ENCODE data around the gene FLT4.

The FLT4 gene

GRCh38 chr5:180606215-180606785 lies 43.1 kb downstream of the FLT4 start:
- Mint-ChIP-seq H3K9me3 (no peaks in the 10 kb centered on the region), H3K4me3 (no peak overlapping the region), H3K27ac (no peak overlapping the region), H3K4me1 (no peaks in the 10 kb centered on the region), H3K27me3 (ENCODE audit: low read depth) (peaks cover 8% of the 10 kb centered on the region), H3K36me3 (ENCODE audit: low read depth) (no peaks in the 10 kb centered on the region)
- TF ChIP-seq CTCF (IDR thresholded peaks at IDR 0.05; ENCODE audit: unreplicated experiment in 3 of 3), result no peak

DNA sequence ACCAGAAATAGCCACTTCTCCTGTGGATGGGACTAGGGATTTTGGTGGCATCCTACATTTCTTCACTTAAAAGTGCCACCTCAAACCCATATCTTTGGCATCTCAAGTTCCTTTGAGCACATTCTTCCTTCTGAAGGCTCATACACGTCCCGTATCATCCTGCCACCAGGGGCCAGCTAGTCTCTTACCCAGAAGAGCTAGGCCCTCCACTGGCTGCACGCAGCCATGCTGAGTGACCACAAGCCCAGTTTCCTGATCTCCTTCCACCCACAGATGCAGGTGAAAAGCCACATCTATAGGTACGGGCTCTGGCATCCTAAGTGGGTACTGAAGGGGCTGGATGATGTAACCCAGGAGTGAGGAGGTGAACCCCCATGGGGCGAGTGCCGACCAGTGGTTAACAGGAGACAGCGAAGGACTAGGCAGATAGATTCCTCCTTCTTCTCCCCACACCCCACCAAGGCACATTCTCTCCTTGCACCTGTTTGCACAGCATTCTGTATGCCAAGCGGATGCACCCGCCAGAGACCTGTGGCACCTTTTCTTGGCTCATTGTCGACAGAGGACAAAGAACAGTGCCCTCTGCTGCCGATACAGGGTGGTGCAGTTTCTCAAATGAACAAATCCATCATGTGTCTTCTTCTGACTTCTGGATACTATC lies 43.7 kb downstream of the FLT4 start:
- no peaks in the 10 kb centered on the region for H3K9me3 Mint-ChIP-seq
- H3K4me3 Mint-ChIP-seq, result no peak overlapping the region
- H3K36me3 Mint-ChIP-seq (ENCODE audit: low read depth), result no peaks in the 10 kb centered on the region
- peaks cover 8% of the 10 kb centered on the region for H3K27me3 Mint-ChIP-seq (ENCODE audit: low read depth)
- H3K4me1 Mint-ChIP-seq, result no peaks in the 10 kb centered on the region
- H3K27ac Mint-ChIP-seq, result no peak overlapping the region
- peak; percentile 61 to 66 (median 62) for TF ChIP-seq CTCF (IDR thresholded peaks at IDR 0.05; ENCODE audit: unreplicated experiment in 3 of 3)

GRCh38 chr5:180604271-180604670 lies 45.1 kb downstream of the FLT4 start:
- Mint-ChIP-seq H3K36me3 (ENCODE audit: low read depth) (no peaks in the 10 kb centered on the region), H3K4me1 (no peaks in the 10 kb centered on the region), H3K9me3 (no peaks in the 10 kb centered on the region), H3K4me3 (no peak overlapping the region), H3K27me3 (ENCODE audit: low read depth) (peaks cover 8% of the 10 kb centered on the region), H3K27ac (no peak overlapping the region)
- no peak for TF ChIP-seq CTCF (IDR thresholded peaks at IDR 0.05; ENCODE audit: unreplicated experiment in 3 of 3)

GRCh38 chr5:180603076-180603594 lies 46.3 kb downstream of the FLT4 start:
- no peaks in the 10 kb centered on the region for H3K36me3 Mint-ChIP-seq (ENCODE audit: low read depth)
- no peak overlapping the region for H3K27ac Mint-ChIP-seq
- TF ChIP-seq CTCF (IDR thresholded peaks at IDR 0.05; ENCODE audit: unreplicated experiment in 3 of 3), result no peak
- peaks cover 8% of the 10 kb centered on the region for H3K27me3 Mint-ChIP-seq (ENCODE audit: low read depth)
- H3K4me1 Mint-ChIP-seq, result no peaks in the 10 kb centered on the region
- H3K9me3 Mint-ChIP-seq, result no peaks in the 10 kb centered on the region
- H3K4me3 Mint-ChIP-seq, result no peak overlapping the region

- Mint-ChIP-seq H3K27me3 (ENCODE audit: low read depth) (peaks cover 8% of the 10 kb centered on the region), H3K4me1 (no peaks in the 10 kb centered on the region), H3K9me3 (no peaks in the 10 kb centered on the region), H3K36me3 (ENCODE audit: low read depth) (no peaks in the 10 kb centered on the region), H3K4me3 (no peak overlapping the region), H3K27ac (no peak overlapping the region)
- TF ChIP-seq CTCF (IDR thresholded peaks at IDR 0.05; ENCODE audit: unreplicated experiment in 3 of 3), result no peak
Observed at GRCh38 chr5:180602481-180603075, 46.8 kb downstream of the FLT4 start.
